T-cell (primary cell): ENCODE data around the gene FRMD6. TPM values are rescaled to one million over a fixed set of nuclear protein-coding genes. Genes with fewer than 3 reads are reported as not detected.

Experiments
- ATAC-seq, 4 experiments: fragments of 200-7000 bp in 3 of 4; fragments of 150-1000 bp in 1 of 4; cut with Tn5 transposase; replicated peaks in 1 of 4; 1 replicate in 3 of 4; 2 replicates in 1 of 4; pipeline ENCODE4 v1.10.0; 2021; ENCODE audit warnings: moderate library complexity in 3 of 4, mild to moderate bottlenecking in 2 of 4, moderate number of reproducible peaks in 1 of 4
- CTCF ChIA-PET, 2 donors: fragments of 300-600 bp; sonication (Branson Sonifier 250); formaldehyde crosslinking; loops; one replicate each; lab custom pipeline; 2022; ENCODE audit warnings: antibody characterized with exemption in 2 of 2; lab: Charles Lee
- POLR2A ChIA-PET, 2 donors: fragments of 300-600 bp; sonication (Branson Sonifier 250); formaldehyde crosslinking; loops; one replicate each; lab custom pipeline; 2022; ENCODE audit warnings: antibody characterized with exemption in 2 of 2; lab: Charles Lee
- DNase-seq, 35 experiments: peaks; one replicate each; pipeline versions ENCODE4 v3.0.0 to v3.0.0-alpha.2; 2013 to 2023
- H3K27ac ChIP-seq: one replicate; pipeline ENCODE4 v1.5.1; 2013; ENCODE audit warnings: low read length
- H3K27me3 ChIP-seq, 2 experiments: replicated peaks in 1 of 2; 1 replicate in 1 of 2; 2 replicates in 1 of 2; pipeline versions ENCODE4 v1.6.1 to v1.7.0; 2013; ENCODE audit warnings: low read length in 1 of 2, mixed read lengths in 1 of 2; ENCODE audit not compliant: control insufficient read depth in 2 of 2, insufficient read depth in 2 of 2; ENCODE audit errors: extremely low read depth in 1 of 2
- H3K36me3 ChIP-seq, 2 donors: 1 replicate in 1 of 2; 2 replicates in 1 of 2; pipeline versions ENCODE4 v1.6.1 to v1.7.0; 2013; ENCODE audit warnings: low read length in 1 of 2; ENCODE audit not compliant: control insufficient read depth in 2 of 2, insufficient read depth in 1 of 2; ENCODE audit errors: extremely low read depth in 1 of 2
- H3K4me1 ChIP-seq, 2 experiments: 1 replicate in 1 of 2; 2 replicates in 1 of 2; pipeline versions ENCODE4 v1.6.1 to v1.7.0; 2013; ENCODE audit warnings: low read length in 2 of 2, mixed read lengths in 1 of 2; ENCODE audit not compliant: insufficient read depth in 2 of 2, control insufficient read depth in 1 of 2; ENCODE audit errors: extremely low read depth in 1 of 2
- H3K4me3 ChIP-seq, 2 donors: 1 replicate in 1 of 2; 2 replicates in 1 of 2; pipeline versions ENCODE4 v1.5.1 to v1.7.0; 2013; ENCODE audit warnings: mild to moderate bottlenecking in 2 of 2, low read length in 1 of 2, moderate library complexity in 1 of 2; ENCODE audit not compliant: control insufficient read depth in 1 of 2; ENCODE audit errors: extremely low read depth in 1 of 2
- H3K9me3 ChIP-seq: 2 replicates; pipeline ENCODE4 v1.7.0; 2013
- H3K27ac Mint-ChIP-seq, 2 donors: one replicate each; pipeline ENCODE4 v1.8.0; 2020 to 2021; ENCODE audit warnings: mild to moderate bottlenecking in 2 of 2, mixed read lengths in 2 of 2
- H3K27me3 Mint-ChIP-seq, 2 donors: one replicate each; pipeline ENCODE4 v1.8.0; 2021 to 2022; ENCODE audit warnings: mixed read lengths in 2 of 2
- H3K36me3 Mint-ChIP-seq: one replicate; pipeline ENCODE4 v1.8.0; 2021; ENCODE audit warnings: mixed read lengths
- H3K4me1 Mint-ChIP-seq, 3 donors: one replicate each; pipeline ENCODE4 v1.8.0; 2020 to 2022; ENCODE audit warnings: mixed read lengths in 3 of 3, mild to moderate bottlenecking in 1 of 3
- H3K4me3 Mint-ChIP-seq, 3 donors: one replicate each; pipeline ENCODE4 v1.8.0; 2020 to 2022; ENCODE audit warnings: mild to moderate bottlenecking in 3 of 3, mixed read lengths in 3 of 3, moderate library complexity in 3 of 3
- H3K9me3 Mint-ChIP-seq, 3 donors: one replicate each; pipeline ENCODE4 v1.8.0; 2020 to 2022; ENCODE audit warnings: mixed read lengths in 3 of 3
- WGBS: methylation state at CpG from one replicate; pipeline ENCODE4 v1.1.5; 2013; ENCODE audit warnings: missing lambda C conversion rate; ENCODE audit not compliant: insufficient coverage; 5-methylcytosine and 5-hydroxymethylcytosine counted together
- total RNA-seq, 35 experiments: library from RNA in 6 of 35; stranded (reverse) in 6 of 35; fragments of 120-200 nt in 1 of 35; gene quantifications; one replicate each; pipeline versions ENCODE4 v1.2.1 to v1.2.4 and lab custom pipeline; 2013 to 2026

Gene FRMD6
- total RNA-seq, 5 donors from 2014 or later (not counting 1 experiment from before 2014, with no cell fraction given), result 0.86 to 1.9 (median 1.5) TPM

DNA sequence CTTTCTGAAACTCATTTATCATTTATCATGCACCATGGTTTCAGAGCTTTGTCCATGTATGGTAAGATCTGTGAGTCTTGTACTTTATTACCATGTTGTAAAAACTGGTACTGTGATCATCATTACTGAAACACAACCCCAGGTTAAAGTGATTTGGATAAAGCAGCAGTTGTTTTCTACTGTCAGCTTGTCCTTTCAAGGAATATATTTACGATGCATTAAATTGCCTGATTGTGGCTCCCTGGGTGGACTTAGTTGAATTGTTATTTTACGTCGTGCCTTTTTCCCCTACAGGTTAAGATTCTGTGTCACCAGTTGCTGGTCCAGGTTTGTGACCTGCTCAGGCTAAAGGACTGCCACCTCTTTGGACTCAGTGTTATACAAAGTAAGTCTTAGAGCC is 46.1 kb downstream of the FRMD6 start:
- ATAC-seq, result no peak
- CTCF ChIA-PET, result no interaction called here
- POLR2A ChIA-PET, result interaction anchor here in 1 of 2 donors (0.6 kb wide), 1 partner anchor 53 kb away, joined by 3 read pairs; no protein-coding TSS in a partner anchor

GRCh38 chr14:51701951-51702350 is 50.2 kb downstream of the FRMD6 start:
- H3K27me3 ChIP-seq, result no peaks in the 10 kb centered on the region
- ATAC-seq (no peak), DNase-seq (no peak)
- Mint-ChIP-seq H3K4me1 (no peaks in the 10 kb centered on the region), H3K9me3 (no peaks in the 10 kb centered on the region), H3K27ac (no peak overlapping the region), H3K27me3 (no peaks in the 10 kb centered on the region), H3K4me3 (no peak overlapping the region), H3K36me3 (no peaks in the 10 kb centered on the region)
- no peak overlapping the region for H3K27ac ChIP-seq
- no peaks in the 10 kb centered on the region for H3K4me1 ChIP-seq
- H3K9me3 ChIP-seq, result no peaks in the 10 kb centered on the region
- no peak overlapping the region for H3K4me3 ChIP-seq
- ChIA-PET CTCF (no interaction called here), POLR2A (interaction anchor here in 1 of 2 donors (0.9 kb wide), 1 partner anchor 12 kb away, joined by 3 read pairs; no protein-coding TSS in a partner anchor)
- H3K36me3 ChIP-seq, result no peaks in the 10 kb centered on the region
- no CpG with 5 or more reads among the region's 3 CpGs for WGBS

More for the DNA sequence above, 46.1 kb downstream of the FRMD6 start:
- no peaks in the 10 kb centered on the region for H3K4me1 Mint-ChIP-seq
- no peaks in the 10 kb centered on the region for H3K9me3 Mint-ChIP-seq
- Histone ChIP-seq H3K4me1 (no peaks in the 10 kb centered on the region), H3K36me3 (no peaks in the 10 kb centered on the region), H3K27me3 (no peaks in the 10 kb centered on the region), H3K4me3 (no peak overlapping the region), H3K27ac (no peak overlapping the region), H3K9me3 (no peaks in the 10 kb centered on the region)
- no CpG with 5 or more reads among the region's 3 CpGs for WGBS
- H3K36me3 Mint-ChIP-seq, result no peaks in the 10 kb centered on the region
- no peak overlapping the region for H3K4me3 Mint-ChIP-seq
- no peak overlapping the region for H3K27ac Mint-ChIP-seq
- DNase-seq, result no peak
- H3K27me3 Mint-ChIP-seq, result no peaks in the 10 kb centered on the region

GRCh38 chr14:51703787-51704186 is 52.1 kb downstream of the FRMD6 start:
- Histone ChIP-seq H3K4me1 (no peaks in the 10 kb centered on the region), H3K9me3 (no peaks in the 10 kb centered on the region), H3K27me3 (no peaks in the 10 kb centered on the region), H3K27ac (no peak overlapping the region), H3K36me3 (no peaks in the 10 kb centered on the region), H3K4me3 (no peak overlapping the region)
- Mint-ChIP-seq H3K27me3 (no peaks in the 10 kb centered on the region), H3K27ac (no peak overlapping the region), H3K4me1 (no peaks in the 10 kb centered on the region), H3K9me3 (no peaks in the 10 kb centered on the region), H3K36me3 (no peaks in the 10 kb centered on the region), H3K4me3 (no peak overlapping the region)
- no CpG with 5 or more reads among the region's 2 CpGs for WGBS
- CTCF ChIA-PET, result no interaction called here
- POLR2A ChIA-PET, result no interaction called here
- DNase-seq (no peak), ATAC-seq (no peak)

DNA sequence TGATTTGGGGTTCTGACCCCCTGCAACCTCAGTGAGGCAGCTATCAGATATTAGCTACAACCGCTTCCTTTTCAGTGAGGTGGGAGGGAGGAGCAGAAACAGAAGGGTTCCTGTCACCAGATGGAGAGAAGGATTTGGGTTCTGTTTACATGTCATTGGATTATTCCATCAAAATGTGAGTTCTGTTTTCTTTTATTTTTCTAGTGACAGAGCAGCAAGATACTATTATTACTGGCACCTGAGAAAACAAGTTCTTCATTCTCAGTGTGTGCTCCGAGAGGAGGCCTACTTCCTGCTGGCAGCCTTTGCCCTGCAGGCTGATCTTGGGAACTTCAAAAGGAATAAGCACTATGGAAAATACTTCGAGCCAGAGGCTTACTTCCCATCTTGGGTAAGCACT is 52.8 kb downstream of the FRMD6 start:
- Mint-ChIP-seq H3K4me1 (no peaks in the 10 kb centered on the region), H3K9me3 (no peaks in the 10 kb centered on the region), H3K27ac (no peak overlapping the region), H3K4me3 (no peak overlapping the region), H3K36me3 (no peaks in the 10 kb centered on the region), H3K27me3 (no peaks in the 10 kb centered on the region)
- H3K27me3 ChIP-seq, result no peaks in the 10 kb centered on the region
- CTCF ChIA-PET, result no interaction called here
- H3K27ac ChIP-seq, result no peak overlapping the region
- no peaks in the 10 kb centered on the region for H3K9me3 ChIP-seq
- POLR2A ChIA-PET, result no interaction called here
- H3K4me3 ChIP-seq, result no peak overlapping the region
- H3K4me1 ChIP-seq, result no peaks in the 10 kb centered on the region
- no peak for ATAC-seq
- H3K36me3 ChIP-seq, result no peaks in the 10 kb centered on the region
- no peak for DNase-seq
- WGBS, result 93% methylated on average over 1 of the region's 3 CpGs

- Histone ChIP-seq H3K27me3 (no peaks in the 10 kb centered on the region), H3K27ac (no peak overlapping the region), H3K4me1 (no peaks in the 10 kb centered on the region), H3K36me3 (no peaks in the 10 kb centered on the region), H3K4me3 (no peak overlapping the region), H3K9me3 (no peaks in the 10 kb centered on the region)
- DNase-seq, result no peak
- no peak overlapping the region for H3K27ac Mint-ChIP-seq
- no CpG with 5 or more reads among the region's 2 CpGs for WGBS
- H3K4me3 Mint-ChIP-seq, result no peak overlapping the region
- no peaks in the 10 kb centered on the region for H3K36me3 Mint-ChIP-seq
- H3K9me3 Mint-ChIP-seq, result no peaks in the 10 kb centered on the region
- no peaks in the 10 kb centered on the region for H3K4me1 Mint-ChIP-seq
- H3K27me3 Mint-ChIP-seq, result no peaks in the 10 kb centered on the region
- no peak for ATAC-seq
- CTCF ChIA-PET, result interaction anchor here in 1 of 2 donors (0.5 kb wide), 1 partner anchor 32 kb away, joined by 3 read pairs; no protein-coding TSS in a partner anchor
- POLR2A ChIA-PET, result no interaction called here
Observed at GRCh38 chr14:51707327-51707726, 55.6 kb downstream of the FRMD6 start.

GRCh38 chr14:51711505-51711904 is 59.8 kb downstream of the FRMD6 start:
- ATAC-seq, result no peak
- H3K9me3 ChIP-seq, result no peaks in the 10 kb centered on the region
- H3K4me3 ChIP-seq, result no peak overlapping the region
- ChIA-PET POLR2A (no interaction called here), CTCF (no interaction called here)
- no peaks in the 10 kb centered on the region for H3K36me3 Mint-ChIP-seq
- H3K27me3 Mint-ChIP-seq, result no peaks in the 10 kb centered on the region
- DNase-seq, result no peak
- 86% methylated on average over 1 of the region's 2 CpGs for WGBS
- no peaks in the 10 kb centered on the region for H3K27me3 ChIP-seq
- H3K4me1 ChIP-seq, result no peaks in the 10 kb centered on the region
- H3K9me3 Mint-ChIP-seq, result no peaks in the 10 kb centered on the region
- H3K4me1 Mint-ChIP-seq, result no peaks in the 10 kb centered on the region
- no peak overlapping the region for H3K27ac ChIP-seq
- no peak overlapping the region for H3K4me3 Mint-ChIP-seq
- no peaks in the 10 kb centered on the region for H3K36me3 ChIP-seq
- no peak overlapping the region for H3K27ac Mint-ChIP-seq

GRCh38 chr14:51715250-51715649 is 63.5 kb downstream of the FRMD6 start:
- ChIA-PET POLR2A (interaction anchor here (0.6 kb wide), 2 partner anchors 9 to 852 kb away, joined by 3 read pairs; no protein-coding TSS in a partner anchor), CTCF (no interaction called here)
- Histone ChIP-seq H3K27ac (no peak overlapping the region), H3K4me3 (no peak overlapping the region), H3K36me3 (no peaks in the 10 kb centered on the region), H3K9me3 (no peaks in the 10 kb centered on the region), H3K4me1 (no peaks in the 10 kb centered on the region), H3K27me3 (peaks cover 0 to 3% of the 10 kb centered on the region in 2 experiments)
- DNase-seq (no peak), ATAC-seq (no peak)
- H3K9me3 Mint-ChIP-seq, result no peaks in the 10 kb centered on the region
- 86% methylated on average over 5 of the region's 7 CpGs for WGBS
- H3K4me1 Mint-ChIP-seq, result no peaks in the 10 kb centered on the region
- H3K36me3 Mint-ChIP-seq, result peaks cover 9% of the 10 kb centered on the region
- no peak overlapping the region for H3K27ac Mint-ChIP-seq
- no peak overlapping the region for H3K4me3 Mint-ChIP-seq
- no peaks in the 10 kb centered on the region for H3K27me3 Mint-ChIP-seq
